GM12874 (cell line): Measurements from ENCODE around the gene AFDN.
A peak's percentile ranks its signal among the peaks of the same experiment; 100 is the strongest.

ENCODE experiments used
- TF ChIP-seq, protein P1 (sequence below): IDR thresholded peaks from 2 replicates; pipeline ENCODE4 v1.5.1; 2011; ENCODE audit warnings: low read depth, mild to moderate bottlenecking, control low read depth, low read length, moderate library complexity; ENCODE audit not compliant: insufficient read depth

The AFDN gene

DNA sequence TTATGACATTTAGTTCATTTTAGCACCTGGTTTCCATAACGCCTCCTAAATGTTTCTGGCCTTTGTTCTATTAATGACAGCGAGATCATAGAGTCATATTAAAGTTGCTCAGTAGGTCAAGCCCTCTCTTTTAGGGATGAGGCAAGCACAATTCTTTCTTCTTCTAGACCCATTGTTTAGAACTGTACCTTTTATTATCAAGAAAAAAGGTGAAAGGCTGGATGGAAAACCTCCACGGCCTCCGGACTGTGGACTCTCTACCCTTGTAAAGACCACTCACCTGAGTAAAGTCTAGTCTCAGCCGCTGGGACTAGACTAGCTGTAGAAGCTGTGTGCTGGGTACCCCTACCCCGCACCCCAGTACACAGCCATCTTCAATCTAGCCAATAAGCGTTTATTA is 6.0 kb upstream of the AFDN start:
- TF ChIP-seq, protein P1, sequence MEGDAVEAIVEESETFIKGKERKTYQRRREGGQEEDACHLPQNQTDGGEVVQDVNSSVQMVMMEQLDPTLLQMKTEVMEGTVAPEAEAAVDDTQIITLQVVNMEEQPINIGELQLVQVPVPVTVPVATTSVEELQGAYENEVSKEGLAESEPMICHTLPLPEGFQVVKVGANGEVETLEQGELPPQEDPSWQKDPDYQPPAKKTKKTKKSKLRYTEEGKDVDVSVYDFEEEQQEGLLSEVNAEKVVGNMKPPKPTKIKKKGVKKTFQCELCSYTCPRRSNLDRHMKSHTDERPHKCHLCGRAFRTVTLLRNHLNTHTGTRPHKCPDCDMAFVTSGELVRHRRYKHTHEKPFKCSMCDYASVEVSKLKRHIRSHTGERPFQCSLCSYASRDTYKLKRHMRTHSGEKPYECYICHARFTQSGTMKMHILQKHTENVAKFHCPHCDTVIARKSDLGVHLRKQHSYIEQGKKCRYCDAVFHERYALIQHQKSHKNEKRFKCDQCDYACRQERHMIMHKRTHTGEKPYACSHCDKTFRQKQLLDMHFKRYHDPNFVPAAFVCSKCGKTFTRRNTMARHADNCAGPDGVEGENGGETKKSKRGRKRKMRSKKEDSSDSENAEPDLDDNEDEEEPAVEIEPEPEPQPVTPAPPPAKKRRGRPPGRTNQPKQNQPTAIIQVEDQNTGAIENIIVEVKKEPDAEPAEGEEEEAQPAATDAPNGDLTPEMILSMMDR, result no peak

DNA sequence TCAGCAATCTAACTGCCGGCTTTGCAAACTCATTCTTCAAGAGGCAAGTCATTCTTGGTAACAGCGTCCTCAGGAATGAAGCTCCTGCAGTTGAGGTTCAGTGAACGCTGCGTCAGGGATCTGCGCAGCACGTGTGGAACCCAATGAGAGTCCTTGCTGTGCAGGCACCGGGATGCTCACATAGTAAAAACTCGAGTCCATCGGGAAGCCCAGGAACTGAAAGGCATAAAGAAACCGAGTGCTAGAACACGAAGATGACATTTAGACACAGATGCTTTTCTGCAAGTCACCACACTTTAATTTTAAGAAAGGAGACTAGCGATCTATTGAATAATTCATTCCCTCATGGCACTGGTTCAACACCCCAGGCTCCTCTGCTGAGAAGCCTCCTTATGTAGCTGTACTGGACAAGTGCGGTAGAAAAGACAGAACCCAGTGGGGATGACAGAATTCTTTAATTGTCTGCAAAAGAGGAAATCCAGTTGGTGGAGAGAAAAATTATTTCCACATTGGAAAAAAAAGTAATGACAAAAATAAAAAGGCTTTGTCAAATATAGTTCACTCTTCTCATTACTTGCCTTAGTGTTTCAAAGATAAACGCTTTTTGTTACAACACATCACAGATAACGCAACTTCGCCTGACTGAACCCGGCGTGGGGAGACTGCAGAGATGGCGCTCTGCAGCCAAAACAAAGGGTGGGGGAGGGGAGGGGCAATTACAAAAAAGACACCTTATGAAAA is 1.9 kb upstream of the AFDN start:
- TF ChIP-seq, protein P1, result no peak

DNA sequence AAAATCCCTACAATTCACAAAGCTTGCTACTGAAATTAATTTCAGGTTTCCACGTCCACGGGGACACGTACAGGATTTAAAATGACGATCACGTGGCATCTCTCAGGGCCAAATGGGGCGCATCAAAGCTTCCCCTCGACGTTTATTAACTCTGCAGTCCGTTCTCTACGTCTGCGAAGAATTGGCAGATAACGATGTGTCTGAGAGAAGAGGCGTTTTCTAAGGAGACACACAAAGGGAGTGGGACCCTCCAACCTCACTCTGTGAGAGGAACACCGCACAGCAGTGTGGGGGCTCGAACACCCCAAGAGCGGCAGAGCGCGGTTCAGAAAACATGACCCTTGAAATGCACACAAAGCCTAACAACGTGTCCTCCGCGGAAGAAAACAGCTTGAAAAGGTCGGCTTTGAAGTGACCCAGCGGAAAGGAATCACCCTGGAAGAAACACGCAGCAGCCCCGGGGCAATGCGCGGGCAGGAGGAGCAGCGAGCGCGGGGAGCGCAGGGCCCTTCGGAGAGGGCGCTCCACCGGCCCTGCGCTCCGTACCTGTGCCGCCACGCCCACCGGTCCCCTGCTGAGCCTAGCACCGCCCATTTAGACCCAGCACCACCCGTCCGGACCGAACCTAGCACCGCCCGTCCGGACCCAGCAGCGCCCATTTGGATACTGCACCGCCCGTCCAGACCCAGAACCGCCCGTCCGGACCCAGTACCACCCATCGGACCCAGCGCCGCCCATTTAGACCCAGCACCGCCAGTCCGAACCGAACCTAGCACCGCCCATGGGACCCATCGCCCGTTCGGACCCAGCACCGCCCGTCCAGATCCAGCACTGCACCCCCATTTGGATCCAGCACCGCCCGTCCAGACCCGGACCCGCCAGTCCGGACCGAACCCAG is 1.1 kb upstream of the AFDN start:
- TF ChIP-seq, protein P1, result no peak

DNA sequence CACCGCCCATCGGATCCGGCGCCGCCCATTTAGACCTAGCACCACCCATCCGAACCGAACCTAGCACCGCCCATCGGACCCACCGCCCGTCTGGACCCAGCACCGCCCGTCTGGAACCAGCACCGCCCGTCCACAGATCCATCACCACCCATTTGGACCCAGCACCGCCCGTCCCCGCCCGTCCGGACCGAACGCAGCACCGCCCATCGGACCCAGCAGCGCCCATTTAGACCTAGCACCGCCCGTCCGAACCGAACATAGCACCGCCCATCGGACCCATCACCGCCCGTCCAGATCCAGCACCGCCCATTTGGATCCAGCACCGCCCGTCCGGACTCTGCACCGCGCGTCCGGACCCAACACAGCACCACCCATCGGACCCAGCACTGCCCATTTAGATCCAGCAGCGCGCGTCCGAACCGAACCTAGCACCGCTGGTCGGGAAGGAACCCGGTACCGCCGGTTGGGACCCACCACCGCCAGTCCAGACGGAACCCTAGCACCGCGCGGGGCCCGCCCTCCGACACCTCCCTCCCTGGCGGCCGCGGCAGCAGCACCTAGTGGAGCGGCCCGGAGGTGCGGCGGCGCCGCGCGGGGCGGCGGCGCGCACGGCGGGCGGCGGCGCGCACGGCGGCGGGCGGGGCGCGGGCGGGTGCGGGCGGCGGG is 348 bp upstream of the AFDN start:
- TF ChIP-seq, protein P1, result peak; percentile 54

DNA sequence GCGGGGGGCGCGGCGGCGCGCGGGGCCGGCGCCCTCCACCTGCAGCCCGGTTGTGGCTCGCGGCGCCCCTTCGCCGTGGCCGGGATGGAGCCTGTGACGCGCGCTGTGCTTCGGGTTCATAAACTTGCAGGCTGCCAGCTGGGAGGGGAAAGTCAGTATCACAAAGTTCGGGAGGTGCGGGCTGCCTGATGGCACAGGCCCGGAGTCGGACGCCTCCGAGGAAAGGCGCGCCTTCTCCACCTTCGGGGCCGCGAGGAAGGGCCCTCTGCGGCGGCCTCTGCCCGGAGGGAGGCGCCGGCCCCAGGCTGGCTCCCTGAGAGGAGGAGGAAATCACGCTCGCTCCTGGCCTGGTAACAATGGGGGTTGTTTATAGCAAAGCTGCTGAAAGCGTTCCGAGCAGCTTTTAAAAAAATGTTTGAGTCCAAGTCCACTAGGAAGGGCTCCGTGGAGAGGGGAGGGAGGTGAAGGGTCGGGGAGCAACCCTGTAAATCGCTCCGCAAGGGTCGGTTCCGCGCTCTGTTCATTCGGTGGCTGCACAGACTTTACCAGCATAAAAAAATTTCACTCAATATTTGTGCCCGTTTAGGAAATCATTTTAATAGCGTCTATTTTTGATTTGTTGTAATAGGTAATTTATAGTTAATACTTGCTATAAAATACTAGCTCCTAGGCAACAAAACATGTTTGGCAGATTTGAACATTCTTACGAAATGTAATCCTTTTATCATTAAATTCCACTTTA is 1.0 kb downstream of the AFDN start:
- TF ChIP-seq, protein P1, result no peak

DNA sequence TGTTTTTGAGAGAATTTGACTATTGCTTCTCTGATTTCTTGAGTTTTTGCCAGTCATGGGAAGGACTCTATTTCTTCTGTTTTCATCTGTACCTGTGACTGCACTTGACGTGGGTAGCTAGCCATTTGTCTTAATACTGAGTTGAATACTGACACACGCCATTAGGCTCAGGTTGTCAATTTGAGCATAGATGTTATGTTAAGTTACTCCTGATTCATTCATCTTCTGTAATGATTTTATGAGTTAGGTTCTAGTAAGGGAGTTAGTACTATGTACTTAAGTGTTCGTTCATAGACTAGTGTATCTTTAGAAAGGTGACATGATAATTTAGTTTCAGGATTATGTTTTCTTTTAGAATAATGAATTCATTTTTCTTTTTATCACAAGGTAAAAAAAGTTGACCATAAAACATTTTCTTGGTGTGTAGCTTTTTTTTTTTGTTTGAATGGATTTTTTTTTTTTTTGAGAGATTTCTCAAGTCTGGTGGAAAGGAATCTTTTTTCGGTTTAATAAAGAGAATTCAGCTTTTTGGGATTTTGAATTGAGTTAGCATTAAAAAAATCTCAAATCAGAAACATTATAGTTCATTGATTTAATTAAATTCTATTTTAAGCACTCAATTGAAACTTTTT is 1.7 kb downstream of the AFDN start:
- TF ChIP-seq, protein P1, result no peak
